Stimulated activated CD4-positive, alpha-beta T cell treated with anti-CD3 and anti-CD28 coated beads, Interleukin-4, amount 100 ng/mL, for 1 hour (primary cell): ENCODE measurements around the gene KCNG1.
A peak's percentile ranks its signal among the peaks of the same experiment; 100 is the strongest.
"Not testable (repeated sequence)": the region's sequence is repeated elsewhere in the genome, so short reads cannot be mapped to it uniquely, and the experiment has no call there.

Experiments
- DNase-seq: peaks from one replicate; pipeline ENCODE4 v3.0.0-alpha.2; 2020

KCNG1 gene

DNA sequence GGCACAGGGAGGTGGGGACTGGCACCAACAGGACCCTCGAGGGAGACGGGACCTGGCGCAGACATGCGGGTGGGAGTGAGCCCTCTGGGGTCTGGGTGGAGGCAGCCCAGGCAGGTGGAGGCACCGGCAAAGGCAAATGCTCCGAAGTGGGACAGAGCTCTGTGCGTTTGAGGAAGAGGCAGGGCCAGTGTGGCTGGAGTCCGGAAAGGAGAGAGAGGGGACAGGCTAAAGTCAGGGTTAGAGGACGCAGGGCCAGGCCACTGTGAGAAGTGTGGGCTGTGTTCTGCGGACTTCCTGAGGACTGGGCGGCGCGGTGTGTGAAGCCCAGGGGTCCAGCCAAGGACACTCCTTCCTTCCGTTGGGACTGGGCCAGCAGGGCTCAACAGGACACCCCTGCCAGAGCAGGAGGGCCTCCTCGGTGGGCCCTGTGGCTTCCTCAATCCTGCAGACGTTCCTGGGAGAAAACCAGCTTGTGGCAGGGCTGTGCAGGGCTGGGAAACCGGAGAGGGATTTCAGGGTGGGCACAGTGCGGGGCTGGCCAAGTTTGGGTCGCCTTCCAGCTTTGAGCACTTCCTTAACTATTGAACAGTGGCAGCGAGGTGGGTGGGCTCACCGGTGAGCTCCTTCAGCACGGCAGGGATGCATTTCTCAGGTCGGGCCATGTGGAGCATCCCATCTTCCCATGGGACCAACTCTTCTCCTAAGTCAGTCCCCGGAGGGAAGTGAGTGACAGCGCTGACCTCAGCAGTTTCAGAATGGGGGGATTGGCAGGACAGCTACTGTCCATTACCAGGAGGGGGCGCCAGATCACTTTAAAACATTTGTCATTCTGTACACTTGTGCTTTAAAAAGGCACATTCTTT, 41.8 kb downstream of the KCNG1 start:
- peak; percentile 62 for DNase-seq

DNA sequence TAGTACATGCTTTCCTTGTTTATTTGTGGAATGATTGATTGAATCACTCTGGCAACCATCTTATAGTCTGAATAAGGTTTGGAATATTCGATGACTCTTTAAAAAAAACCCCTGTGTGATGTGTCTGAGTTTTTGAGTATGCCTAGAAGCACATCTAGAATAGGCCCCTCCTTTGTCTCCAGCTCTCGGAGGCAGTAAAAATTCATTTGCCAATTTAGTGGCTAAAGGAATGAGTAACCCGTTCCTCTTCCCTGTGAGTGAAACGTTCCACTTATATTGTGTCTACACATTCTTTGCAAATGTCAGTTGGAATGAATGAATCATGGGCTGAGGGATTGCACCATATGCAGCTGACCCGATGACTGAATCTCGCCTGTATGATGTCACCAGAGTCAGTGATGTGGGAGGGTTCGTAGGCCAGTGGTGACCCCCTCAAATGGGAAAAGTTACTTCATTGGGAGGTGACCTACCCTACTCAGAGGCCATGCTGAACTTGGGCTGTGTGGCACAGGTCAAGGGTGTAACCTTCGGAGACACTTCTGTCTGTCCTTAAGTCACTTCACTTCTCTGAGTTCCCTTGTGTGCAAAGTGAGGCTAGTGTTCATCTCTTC, 42.7 kb downstream of the KCNG1 start:
- no peak for DNase-seq

GRCh38 chr20:50978533-50978932, 44.4 kb downstream of the KCNG1 start:
- DNase-seq = not testable (repeated sequence)

DNA sequence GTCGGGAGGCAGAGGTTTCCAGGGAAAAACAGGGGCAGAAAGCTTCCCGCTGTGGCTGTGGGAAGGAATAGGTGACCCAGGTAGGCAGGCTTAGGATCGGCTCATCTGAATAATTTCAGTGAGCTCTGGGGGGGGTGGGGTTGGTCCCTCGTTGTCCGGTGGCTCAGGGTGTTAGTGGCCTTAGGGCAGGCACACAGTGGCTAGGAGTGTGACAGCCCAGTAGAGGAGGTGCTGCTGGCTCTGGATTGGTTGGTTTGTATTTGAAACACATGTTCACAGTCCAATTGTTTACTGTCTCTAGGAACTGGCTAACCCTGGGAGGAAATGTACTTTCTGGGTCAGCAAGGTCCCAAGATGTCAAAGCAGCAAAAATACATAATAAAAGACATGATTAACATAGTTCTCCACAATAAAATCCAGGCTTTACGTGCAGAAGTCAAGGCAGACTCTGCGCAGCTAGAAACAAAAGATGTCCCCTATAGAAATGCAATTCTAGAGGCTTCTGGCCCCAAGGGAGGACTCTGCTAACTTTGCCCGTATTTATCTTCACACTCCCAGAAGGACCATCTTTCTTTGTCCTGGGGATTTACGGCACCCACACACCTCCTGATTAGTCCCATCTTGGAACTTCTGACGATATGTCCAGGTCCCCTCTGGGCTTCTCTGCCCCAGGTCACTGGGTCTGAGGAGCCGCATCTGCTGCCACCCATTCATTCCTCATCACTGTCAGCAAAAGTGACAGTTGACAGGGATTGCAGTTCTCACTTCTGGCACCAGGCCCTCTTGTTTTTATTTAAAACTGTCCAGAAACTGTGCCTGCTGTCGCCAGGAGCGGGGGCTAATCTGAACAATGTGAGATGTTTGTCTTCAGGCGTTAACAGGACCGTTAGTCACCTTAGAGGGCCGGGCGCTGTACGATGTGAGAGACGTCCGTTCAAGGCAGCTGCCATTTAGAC, 45.6 kb downstream of the KCNG1 start:
- DNase-seq = no peak

DNA sequence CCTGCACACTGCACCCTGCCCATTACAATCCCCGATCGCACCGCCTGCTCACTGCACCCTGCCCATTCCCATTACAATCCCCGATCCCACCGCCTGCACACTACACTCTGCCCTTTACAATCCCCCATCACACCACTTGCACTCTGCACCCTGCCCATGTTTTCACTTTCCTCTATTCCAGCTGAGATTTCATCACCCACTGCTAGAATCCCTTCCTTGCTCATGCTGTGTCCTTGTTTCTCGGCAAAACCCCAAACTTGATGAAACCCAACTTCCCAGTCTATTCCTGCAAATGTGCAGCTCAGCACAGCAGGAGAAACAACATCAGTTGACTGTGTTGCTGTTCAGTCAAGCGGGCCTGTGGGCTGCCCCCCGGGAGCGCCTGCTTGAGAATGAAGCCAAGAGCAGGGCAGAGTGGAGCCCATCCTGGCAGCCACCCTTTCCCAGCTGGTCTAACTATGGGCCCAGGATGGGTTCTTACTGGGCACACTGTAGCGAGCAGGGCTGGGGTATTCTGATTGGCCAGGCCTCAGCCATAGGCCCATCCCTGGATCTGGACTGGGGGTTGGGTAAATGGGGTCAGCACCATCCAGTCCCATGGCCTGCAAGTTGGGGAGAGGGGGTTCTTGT, 47.1 kb downstream of the KCNG1 start:
- no peak for DNase-seq

DNA sequence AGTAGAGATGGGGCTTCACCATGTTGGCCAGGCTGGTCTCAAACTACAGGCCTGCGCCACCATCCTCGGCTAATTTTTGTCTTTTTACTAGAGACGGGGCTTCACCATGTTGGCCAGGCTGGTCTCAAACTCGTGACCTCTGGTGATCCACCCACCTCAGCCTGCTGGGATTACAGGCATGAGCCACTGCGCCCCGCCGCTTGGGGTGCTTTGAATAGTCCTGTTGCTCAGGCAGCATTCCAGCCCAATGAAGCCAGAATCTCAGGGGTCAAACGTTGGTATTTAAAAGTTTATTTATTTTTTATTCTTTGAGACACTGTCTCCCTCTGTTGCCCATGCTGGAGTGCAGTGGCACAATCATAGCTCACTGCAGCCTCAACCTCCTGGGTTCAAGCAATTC, 53.0 kb downstream of the KCNG1 start:
- no peak for DNase-seq

GRCh38 chr20:50969435-50969834, 53.5 kb downstream of the KCNG1 start:
- no peak for DNase-seq

DNA sequence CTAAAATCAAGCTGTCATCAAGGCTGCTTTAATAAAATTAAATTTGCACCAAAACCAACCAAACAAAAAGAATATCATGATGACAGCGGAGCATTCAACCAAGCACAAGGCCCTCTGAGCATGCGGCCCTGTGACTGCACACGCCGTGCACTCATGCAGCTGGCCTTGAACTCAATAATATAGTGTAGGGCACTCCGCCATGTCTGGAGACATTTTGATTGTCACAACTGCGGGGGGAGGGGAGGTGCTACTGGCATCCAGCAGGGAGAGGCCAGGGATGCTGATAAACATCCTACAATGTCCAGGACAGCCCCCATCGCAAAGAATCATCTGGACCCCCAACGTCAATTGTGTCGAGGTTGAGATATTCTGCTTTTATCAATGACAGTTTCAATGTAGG, 54.6 kb downstream of the KCNG1 start:
- no peak for DNase-seq

DNA sequence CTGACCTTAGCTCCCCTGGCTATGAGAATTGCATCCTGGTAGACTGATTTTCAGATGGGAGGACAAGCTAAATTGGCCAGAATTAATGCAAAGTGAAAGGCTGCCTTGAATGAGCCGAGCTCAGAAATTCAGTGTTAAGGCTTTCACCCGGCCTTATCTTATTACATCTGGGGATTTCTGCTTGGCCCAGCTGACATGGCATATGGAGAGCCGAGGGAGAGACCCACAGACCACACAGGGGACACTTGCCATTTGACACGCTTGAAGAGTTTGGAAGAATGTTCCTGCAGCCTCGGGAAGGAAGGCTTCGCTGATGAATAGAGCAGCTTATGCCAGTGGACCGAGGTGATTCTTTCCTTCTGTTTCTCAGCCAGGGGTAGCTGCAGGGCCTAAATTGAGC, 55.3 kb downstream of the KCNG1 start:
- DNase-seq = no peak

GRCh38 chr20:50959543-50960126, 63.3 kb downstream of the KCNG1 start:
- DNase-seq = no peak

GRCh38 chr20:50958615-50959542, 64.0 kb downstream of the KCNG1 start, which contains the start of gene MOCS3:
MOCS3 (plus strand) TSS chr20:50958818; CDS start chr20:50958843, 25 bp downstream.
- DNase-seq = peak; percentile 68

DNA sequence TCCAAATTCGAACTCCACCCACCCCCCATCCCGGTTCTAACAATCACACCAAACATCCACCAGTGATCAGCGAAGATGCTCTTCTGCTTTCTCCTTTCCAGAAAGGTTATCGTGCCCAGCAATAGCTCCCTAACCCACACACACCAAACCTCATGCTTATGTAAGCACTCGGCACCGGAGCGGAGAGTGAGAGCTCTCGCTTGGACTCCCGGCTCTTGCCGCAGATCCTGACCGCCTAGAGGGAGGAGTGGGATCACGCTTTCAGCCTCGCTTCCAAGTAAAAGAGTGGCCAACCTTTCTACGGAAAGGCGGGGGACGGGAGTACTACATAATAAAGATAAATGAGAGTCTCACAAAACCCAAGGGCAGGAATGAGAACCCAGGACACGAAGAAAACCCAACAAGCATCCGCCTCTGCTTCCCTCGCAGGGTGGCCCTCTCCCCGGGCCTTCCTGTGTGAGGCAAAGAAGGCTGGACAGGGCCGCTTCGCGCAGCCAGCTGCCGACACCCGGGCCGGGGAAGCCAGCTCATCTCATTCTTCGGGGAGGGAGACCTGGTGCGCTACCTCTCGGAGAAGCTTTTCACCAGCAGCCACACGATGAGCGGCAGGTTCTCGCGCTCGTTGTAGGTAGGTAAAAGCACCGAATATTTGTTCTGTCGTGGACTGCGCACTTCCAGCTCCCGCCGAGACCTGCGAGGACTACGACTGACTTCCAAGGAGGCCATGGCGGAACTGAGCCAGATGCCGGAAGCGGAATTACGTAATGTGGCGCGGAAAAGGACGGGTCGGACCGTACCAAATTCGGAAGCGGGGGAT, 64.9 kb downstream of the KCNG1 start, which contains the start of gene DPM1:
TSS of gene DPM1 (minus strand) at position 735 of the 817 bp plus-strand sequence. CDS start at position 726, 9 bp downstream.
- DNase-seq = peak; percentile 85

GRCh38 chr20:50957276-50957675, 65.6 kb downstream of the KCNG1 start:
- DNase-seq = no peak

DNA sequence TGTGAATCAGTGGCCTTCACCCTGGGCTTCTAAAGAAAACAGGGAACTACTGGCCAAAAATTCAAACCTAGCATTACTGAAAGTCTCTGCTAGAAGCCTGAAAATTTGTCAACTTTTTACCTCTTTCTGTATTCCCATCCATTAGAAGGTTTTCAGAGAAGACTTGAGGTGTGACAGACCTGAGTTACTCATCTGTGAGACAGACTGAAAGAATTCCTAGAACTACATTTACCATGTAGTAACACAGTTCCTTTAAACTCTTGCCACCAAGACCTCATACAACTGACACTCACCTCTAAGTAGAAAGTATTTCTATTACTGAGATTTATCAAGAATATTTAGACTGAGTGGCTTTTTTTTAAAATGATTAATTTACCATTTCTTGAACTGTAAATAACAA, 69.1 kb downstream of the KCNG1 start:
- DNase-seq = no peak
